PC-9 (cell line): ENCODE measurements around the gene MPP3. TPM values are rescaled to one million over a fixed set of nuclear protein-coding genes. Genes with fewer than 3 reads are reported as not detected.

Experiments
- BruUV-seq: library from RNA; stranded (reverse); fragments of 400-500 nt; replicated peaks from 2 replicates; lab custom pipeline; 2021; lab: Mats Ljungman, UMichigan
- CTCF ChIA-PET: fragments of 300-600 bp; sonication (Branson Sonifier 250); formaldehyde crosslinking; loops from one replicate; lab custom pipeline; 2022; ENCODE audit warnings: antibody characterized with exemption; lab: Charles Lee
- POLR2A ChIA-PET: fragments of 300-600 bp; sonication (Branson Sonifier 250); formaldehyde crosslinking; loops from one replicate; lab custom pipeline; 2022; ENCODE audit warnings: antibody characterized with exemption; ENCODE audit not compliant: unreplicated experiment; lab: Charles Lee
- DNase-seq, 2 experiments: peaks; one replicate each; pipeline versions ENCODE4 v3.0.0 to v3.0.0-alpha.2; 2015 to 2022; ENCODE audit warnings: mixed read lengths in 1 of 2
- H2AFZ ChIP-seq: fragments of 200-600 bp; sonication (generic); 2 replicates; pipeline ENCODE4 v1.8.1; 2017; ENCODE audit warnings: antibody characterized with exemption
- H3F3A ChIP-seq: fragments of 200-600 bp; sonication (generic); 2 replicates; pipeline ENCODE4 v1.8.1; 2017; ENCODE audit warnings: antibody characterized with exemption, mild to moderate bottlenecking, low read depth; ENCODE audit not compliant: insufficient read depth
- H3K27ac ChIP-seq: fragments of 200-600 bp; sonication (generic); 2 replicates; pipeline ENCODE4 v1.6.1; 2016; ENCODE audit warnings: mixed run types
- H3K27me3 ChIP-seq: fragments of 200-600 bp; sonication (generic); 2 replicates; pipeline ENCODE4 v1.6.1; 2016; ENCODE audit warnings: low read depth, mixed run types; ENCODE audit not compliant: insufficient read depth
- H3K36me3 ChIP-seq: fragments of 200-600 bp; sonication (generic); 2 replicates; pipeline ENCODE4 v1.6.1; 2016; ENCODE audit warnings: low read depth, mixed run types
- H3K4me1 ChIP-seq: fragments of 200-600 bp; sonication (generic); replicated peaks from 2 replicates; pipeline ENCODE4 v1.6.1; 2016; ENCODE audit warnings: mixed run types; ENCODE audit not compliant: insufficient read depth
- H3K4me2 ChIP-seq: fragments of 200-600 bp; sonication (generic); 2 replicates; pipeline ENCODE4 v1.6.1; 2017; ENCODE audit warnings: mixed run types
- H3K4me3 ChIP-seq: fragments of 200-600 bp; sonication (generic); 2 replicates; pipeline ENCODE4 v1.6.1; 2016; ENCODE audit warnings: mixed run types
- H3K79me2 ChIP-seq: fragments of 200-600 bp; sonication (generic); 2 replicates; pipeline ENCODE4 v1.6.1; 2017; ENCODE audit warnings: low read depth, mixed run types
- H3K9me2 ChIP-seq: fragments of 200-600 bp; sonication (generic); 2 replicates; pipeline ENCODE4 v1.8.1; 2017; ENCODE audit warnings: mild to moderate bottlenecking; ENCODE audit not compliant: insufficient read depth
- H3K9me3 ChIP-seq: fragments of 200-600 bp; sonication (generic); 2 replicates; pipeline ENCODE4 v1.8.1; 2016; ENCODE audit warnings: low read depth; ENCODE audit not compliant: insufficient read depth
- H4K20me1 ChIP-seq: fragments of 200-600 bp; sonication (generic); 2 replicates; pipeline ENCODE4 v1.8.1; 2017; ENCODE audit not compliant: insufficient read depth
- CTCF ChIP-seq: fragments of 200-600 bp; sonication (generic); conservative IDR thresholded peaks from 2 replicates; pipeline ENCODE4 v1.6.1; 2017; ENCODE audit warnings: mixed run types, antibody characterized with exemption, mild to moderate bottlenecking, moderate library complexity
- EZH2 ChIP-seq: fragments of 200-600 bp; sonication (generic); IDR thresholded peaks from 2 replicates; pipeline ENCODE4 v1.8.0; 2017; ENCODE audit warnings: antibody characterized with exemption, low read depth
- intact Hi-C: fragments of 100-400 bp; cut with micrococcal nuclease; formaldehyde crosslinking; loops from one replicate; pipeline ENCODE4 v1.10.0; 2022; ENCODE audit not compliant: unreplicated experiment
- total RNA-seq: library from RNA; stranded (reverse); gene quantifications from 2 replicates; pipeline ENCODE4 v1.2.3, GENCODE V29; 2021

MPP3 gene
- total RNA-seq, 1 experiment from 2014 or later = 17.4 TPM

GRCh38 chr17:43834106-43834505, 1.2 kb upstream of the MPP3 start:
- H3K4me3 ChIP-seq = no peak overlapping the region
- H3K9me3 ChIP-seq = no peaks in the 10 kb centered on the region
- H3K27me3 ChIP-seq = no peaks in the 10 kb centered on the region
- H3F3A ChIP-seq = peaks cover 24% of the 10 kb centered on the region
- peak overlapping the region; percentile 84; the same call in 1 of the 2 replicates for H3K4me2 ChIP-seq
- H3K36me3 ChIP-seq = peaks cover 7% of the 10 kb centered on the region; the same call in 1 of the 2 replicates
- ChIA-PET POLR2A (interaction anchor here (0.5 kb wide), 1 partner anchor 21 kb away, joined by 4 read pairs; no protein-coding TSS in a partner anchor), CTCF (no interaction called here)
- no peak overlapping the region for H2AFZ ChIP-seq
- intact Hi-C loops = no loop called here
- no peak for TF ChIP-seq CTCF
- TF ChIP-seq EZH2 = no peak
- H3K27ac ChIP-seq = no peak overlapping the region
- no peaks in the 10 kb centered on the region for H4K20me1 ChIP-seq
- H3K9me2 ChIP-seq = no peaks in the 10 kb centered on the region
- BruUV-seq = TSS peak; percentile 57
- peaks cover 20% of the 10 kb centered on the region for H3K4me1 ChIP-seq
- peak in 1 of 2 experiments; percentile 51 for DNase-seq
- H3K79me2 ChIP-seq = peaks cover 8% of the 10 kb centered on the region; the same call in 1 of the 2 replicates

- no peaks in the 10 kb centered on the region for H4K20me1 ChIP-seq
- peaks cover 8% of the 10 kb centered on the region; the same call in 1 of the 2 replicates for H3K79me2 ChIP-seq
- no peaks in the 10 kb centered on the region for H3K27me3 ChIP-seq
- BruUV-seq = TSS peak; percentile 39
- H3K36me3 ChIP-seq = peaks cover 7% of the 10 kb centered on the region; the same call in 1 of the 2 replicates
- H3K4me1 ChIP-seq = peaks cover 10% of the 10 kb centered on the region
- peaks cover 12% of the 10 kb centered on the region; the same call in 1 of the 2 replicates for H3F3A ChIP-seq
- H3K4me2 ChIP-seq = peak overlapping the region; percentile 84
- H3K9me3 ChIP-seq = no peaks in the 10 kb centered on the region
- H2AFZ ChIP-seq = peak overlapping the region; percentile 65; the same call in 1 of the 2 replicates
- no peaks in the 10 kb centered on the region for H3K9me2 ChIP-seq
- intact Hi-C loops = no loop called here
- H3K4me3 ChIP-seq = peak overlapping the region; percentile 60
- TF ChIP-seq EZH2 = no peak
- no peak for TF ChIP-seq CTCF
- POLR2A ChIA-PET = interaction anchor here (0.5 to 0.6 kb wide), 2 partner anchors 105 to 496 kb away, joined by 5 to 13 read pairs; no protein-coding TSS in a partner anchor
- peak; percentile 57 to 75 for DNase-seq
- H3K27ac ChIP-seq = 0 out of 2 replicates have a peak overlapping the region, but pooled peaks have one; percentile 30
- CTCF ChIA-PET = no interaction called here
Measured at GRCh38 chr17:43832168-43832975, 574 bp downstream of the MPP3 start.

- Histone ChIP-seq H3K9me2 (no peaks in the 10 kb centered on the region), H3K27me3 (no peaks in the 10 kb centered on the region), H3K4me1 (peaks cover 10% of the 10 kb centered on the region), H3K36me3 (peaks cover 7% of the 10 kb centered on the region; the same call in 1 of the 2 replicates), H3K4me2 (peak overlapping the region; percentile 84), H2AFZ (no peak overlapping the region), H3F3A (peaks cover 12% of the 10 kb centered on the region; the same call in 1 of the 2 replicates), H3K9me3 (no peaks in the 10 kb centered on the region), H4K20me1 (no peaks in the 10 kb centered on the region), H3K27ac (no peak overlapping the region), H3K79me2 (peaks cover 8% of the 10 kb centered on the region; the same call in 1 of the 2 replicates), H3K4me3 (peak overlapping the region; percentile 60; the same call in 1 of the 2 replicates)
- no TSS peak for BruUV-seq
- DNase-seq = no peak
- ChIA-PET CTCF (interaction anchor here (0.7 kb wide), 1 partner anchor 70 kb away, joined by 4 read pairs; no protein-coding TSS in a partner anchor), POLR2A (interaction anchor here (0.5 kb wide), 1 partner anchor 106 kb away, joined by 13 read pairs; no protein-coding TSS in a partner anchor)
- intact Hi-C loops = no loop called here
- TF ChIP-seq CTCF = no peak
- no peak for TF ChIP-seq EZH2
Measured at GRCh38 chr17:43831633-43832032, 1.3 kb downstream of the MPP3 start.
